GM21786 (cell line): ENCODE data around the gene CUX1.
"Not testable (repeated sequence)": the region's sequence is repeated elsewhere in the genome, so short reads cannot be mapped to it uniquely, and the experiment has no call there.

Source experiments
- ATAC-seq: cut with Tn5 transposase; IDR thresholded peaks from one replicate; pipeline ENCODE4 v1.9.1; 2021; ENCODE audit not compliant: unreplicated experiment

CUX1 gene

GRCh38 chr7:101817471-101818286 lies at the start of gene CUX1:
Gene CUX1, plus strand, starts transcription at chr7:101817626. Its CDS starts 14 bp downstream, at chr7:101817640.
- no peak for ATAC-seq

GRCh38 chr7:101768280-101768679 lies 49.1 kb upstream of the CUX1 start:
- no peak for ATAC-seq

GRCh38 chr7:101770466-101770865 lies 47.0 kb upstream of the CUX1 start:
- ATAC-seq: no peak

GRCh38 chr7:101772508-101773211 lies 44.8 kb upstream of the CUX1 start:
- no peak for ATAC-seq

GRCh38 chr7:101775181-101775580 lies 42.2 kb upstream of the CUX1 start:
- no peak for ATAC-seq

GRCh38 chr7:101778026-101778580 lies 39.3 kb upstream of the CUX1 start:
- no peak for ATAC-seq

GRCh38 chr7:101779267-101779666 lies 38.2 kb upstream of the CUX1 start:
- ATAC-seq: no peak

GRCh38 chr7:101780281-101780680 lies 37.1 kb upstream of the CUX1 start:
- no peak for ATAC-seq

- no peak for ATAC-seq
Measured at GRCh38 chr7:101781439-101781838, 36.0 kb upstream of the CUX1 start.

- no peak for ATAC-seq
Measured at GRCh38 chr7:101782476-101782875, 35.0 kb upstream of the CUX1 start.

- no peak for ATAC-seq
Measured at GRCh38 chr7:101782896-101783295, 34.5 kb upstream of the CUX1 start.

- no peak for ATAC-seq
Measured at GRCh38 chr7:101783381-101784181, 33.8 kb upstream of the CUX1 start.

GRCh38 chr7:101784292-101785127 lies 32.9 kb upstream of the CUX1 start:
- ATAC-seq: no peak

GRCh38 chr7:101787864-101788263 lies 29.6 kb upstream of the CUX1 start:
- ATAC-seq: no peak

- ATAC-seq: no peak
Measured at GRCh38 chr7:101788517-101788916, 28.9 kb upstream of the CUX1 start.

GRCh38 chr7:101790566-101791293 lies 26.7 kb upstream of the CUX1 start:
- no peak for ATAC-seq

- ATAC-seq: no peak
Measured at GRCh38 chr7:101792051-101792681, 25.3 kb upstream of the CUX1 start.

GRCh38 chr7:101792682-101793071 lies 24.7 kb upstream of the CUX1 start:
- not testable (repeated sequence) for ATAC-seq

GRCh38 chr7:101795461-101795860 lies 22.0 kb upstream of the CUX1 start:
- ATAC-seq: no peak
